OCI-LY1 (cell line): ENCODE results near the gene PAK2.

Experiments used
- CTCF ChIP-seq: fragments of 200-600 bp; sonication (generic), shearing (Covaris generic); IDR thresholded peaks from 2 replicates; pipeline ENCODE4 v1.5.1; 2017; ENCODE audit warnings: mild to moderate bottlenecking, antibody characterized with exemption, low read length, moderate library complexity, mixed read lengths
- EZH2 ChIP-seq: fragments of 200-600 bp; sonication (generic), shearing (Covaris generic); IDR thresholded peaks from 2 replicates; pipeline ENCODE4 v1.8.0; 2017; ENCODE audit warnings: borderline replicate concordance, mixed run types, mild to moderate bottlenecking, antibody characterized with exemption, low read length, moderate library complexity, mixed read lengths

GRCh38 chr3:196772897-196773296 lies 33.2 kb downstream of the PAK2 start:
- TF ChIP-seq CTCF (no peak), EZH2 (no peak)
